Heart left ventricle (tissue), 16 donors: ENCODE data around the gene CRLF3. TPM values are rescaled to one million over a fixed set of nuclear protein-coding genes. Genes with fewer than 3 reads are reported as not detected.

ENCODE experiments used
- ATAC-seq, 4 donors: fragments of 200-7000 bp; cut with Tn5 transposase; one replicate each; pipeline ENCODE4 v1.9.1; 2020 to 2022; ENCODE audit warnings: moderate library complexity in 4 of 4, mild to moderate bottlenecking in 3 of 4, moderate number of reproducible peaks in 1 of 4
- DNase-seq, 5 donors: peaks; one replicate each; pipeline ENCODE4 v3.0.0-alpha.2; 2020
- H3K27ac ChIP-seq, 12 donors: fragments of 200-600 bp; sonication (generic) in 4 of 12; one replicate each; pipeline versions ENCODE4 v1.5.0 to v1.8.0; 2016 to 2022; ENCODE audit warnings: mild to moderate bottlenecking in 2 of 12
- H3K27me3 ChIP-seq, 9 donors: fragments of 200-600 bp; sonication (generic) in 2 of 9; one replicate each; pipeline versions ENCODE4 v1.5.1 to v1.8.0; 2016 to 2022; ENCODE audit warnings: mild to moderate bottlenecking in 3 of 9
- H3K36me3 ChIP-seq, 9 donors: fragments of 200-600 bp; sonication (generic) in 2 of 9; one replicate each; pipeline versions ENCODE4 v1.5.0 to v1.8.0; 2018 to 2022; ENCODE audit warnings: mild to moderate bottlenecking in 2 of 9
- H3K4me1 ChIP-seq, 12 donors: fragments of 200-600 bp; sonication (generic) in 4 of 12; one replicate each; pipeline versions ENCODE4 v1.5.0 to v1.8.0; 2016 to 2022; ENCODE audit warnings: mild to moderate bottlenecking in 3 of 12
- H3K4me3 ChIP-seq, 12 donors: fragments of 200-600 bp; sonication (generic) in 4 of 12; one replicate each; pipeline versions ENCODE4 v1.5.0 to v1.8.0; 2017 to 2022; ENCODE audit warnings: mild to moderate bottlenecking in 9 of 12, moderate library complexity in 4 of 12
- H3K9me3 ChIP-seq, 12 donors: fragments of 200-600 bp; sonication (generic) in 4 of 12; one replicate each; pipeline versions ENCODE4 v1.5.0 to v1.8.0; 2016 to 2022; ENCODE audit warnings: mild to moderate bottlenecking in 1 of 12
- POLR2A ChIP-seq, 2 donors: fragments of 450-650 bp; IDR thresholded peaks; one replicate each; pipeline ENCODE4 v1.6.1; 2017; ENCODE audit warnings: antibody characterized with exemption in 2 of 2, mild to moderate bottlenecking in 2 of 2, moderate library complexity in 2 of 2
- WGBS, 4 donors: extraction: QIAGEN DNeasy Blood & Tissue Kit in 2 of 4; methylation state at CpG; one replicate each; pipeline versions ENCODE4 v1.1.5 to v1.1.7; 2013 to 2018; 5-methylcytosine and 5-hydroxymethylcytosine counted together
- intact Hi-C, 10 donors: fragments of 100-400 bp; cut with DNase I; formaldehyde crosslinking; loops; one replicate each; pipeline versions ENCODE4 v1.11.1 to v1.14.2; 2022
- polyA plus RNA-seq, 2 donors: library from polyadenylated mRNA; stranded (reverse); fragments of 200-250 nt; gene quantifications; one replicate each; pipeline ENCODE4 v1.2.3, GENCODE V29; 2013
- total RNA-seq, 9 donors: library from RNA; depleted of rRNA in 2 of 9; stranded (reverse); fragments of >200 nt in 2 of 9; fragmentation: NEBNext Ultra II Directional in 3 of 9; extraction: Animal tissue kit (Norgen Biotek cat#: 25700) in 3 of 9; gene quantifications; one replicate each; pipeline versions ENCODE4 v1.1.0 to v1.2.4, GENCODE V29; 2016 to 2023
- TF ChIP-seq, protein P1 (sequence below), 12 donors: fragments of 200-600 bp; sonication (generic) in 4 of 12; IDR thresholded peaks; one replicate each; pipeline versions ENCODE4 v1.5.0 to v1.8.0; 2018 to 2022; ENCODE audit warnings: antibody characterized with exemption in 12 of 12, mild to moderate bottlenecking in 5 of 12
- donor health status: ischemic (EF 13 %, LVEDD 7.1; RV severe dilation, severe dysfunction).
- donor health status: healthy with polysubstance abuse.
- donor health status: DM: no; HTN: yes; CAD: no.
- donor health status: DM: no; HTN: no; CAD: no.
- donor health status: ischemic (EF 25% LVEDD 6.9; RV normal size, moderate dysfunction).
- donor health status: ischemic (EF 25% LVEDD 5.7; RV mildly dilated, moderate dysfunction).
- donor health status: healthy.
- donor health status: DM: yes; HTN: yes; CAD: no.
- donor health status: ischemic (EF 35%, LVEDD 5.7; RV mildly dilated, moderate dysfunction).
- donor health status: nonischemic (EF 11% LVEDD 7.7; RV severe dilation, severe dysfunction).
- donor health status: DM: yes; HTN: yes; CAD: no.
- donor health status: PGD.
- donor health status: ischemic (EF 29% LVEDD 5.4; RV normal size, mild dysfunction).
- donor health status: nonischemic (EF 23%, LVEDD 6.1; RV moderate dilation, normal function).

Gene CRLF3
- total and polyA plus RNA-seq, 11 donors = 3.0 to 12.3 (median 5.5) TPM

DNA sequence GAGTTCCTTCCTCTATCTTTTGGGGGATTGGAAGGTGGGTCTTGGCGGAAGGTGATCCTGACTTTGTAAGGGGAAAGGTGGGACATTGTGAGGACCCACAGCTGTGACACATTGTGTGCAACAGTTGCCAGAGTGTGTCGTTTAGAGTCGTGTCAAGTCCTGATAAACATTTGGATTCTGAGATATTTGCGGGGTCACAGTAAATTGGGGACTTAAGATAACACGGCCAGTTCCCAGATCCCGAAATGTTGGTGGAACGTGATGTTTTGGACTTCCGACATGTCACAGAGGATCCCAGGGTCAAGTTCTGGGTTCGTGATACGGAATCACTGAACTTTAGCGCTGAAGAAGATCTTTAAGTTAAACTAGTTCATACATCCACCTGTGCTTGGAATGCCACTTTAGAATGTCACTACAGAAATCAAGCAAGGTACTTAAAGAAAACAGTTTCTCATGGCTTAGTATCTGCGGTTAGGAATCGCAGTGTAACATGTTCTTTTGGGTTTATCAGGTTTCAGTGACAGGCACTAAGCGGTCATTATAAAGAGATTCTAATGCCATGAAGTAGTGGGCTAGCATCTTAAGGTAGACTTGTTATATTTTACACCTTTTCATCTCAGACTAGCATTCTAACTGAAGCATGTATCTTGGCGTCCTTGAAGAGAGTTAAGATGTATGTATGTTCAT, 8.1 kb upstream of the CRLF3 start:
- intact Hi-C loops = no loop called here
- 3 to 4% (median 3%) methylated on average over 15 of the region's 15 CpGs for WGBS, 4 donors
- H3K27ac ChIP-seq = peak overlapping the region in 3 of 12 donors; percentile 17 to 60 (median 18)

DNA sequence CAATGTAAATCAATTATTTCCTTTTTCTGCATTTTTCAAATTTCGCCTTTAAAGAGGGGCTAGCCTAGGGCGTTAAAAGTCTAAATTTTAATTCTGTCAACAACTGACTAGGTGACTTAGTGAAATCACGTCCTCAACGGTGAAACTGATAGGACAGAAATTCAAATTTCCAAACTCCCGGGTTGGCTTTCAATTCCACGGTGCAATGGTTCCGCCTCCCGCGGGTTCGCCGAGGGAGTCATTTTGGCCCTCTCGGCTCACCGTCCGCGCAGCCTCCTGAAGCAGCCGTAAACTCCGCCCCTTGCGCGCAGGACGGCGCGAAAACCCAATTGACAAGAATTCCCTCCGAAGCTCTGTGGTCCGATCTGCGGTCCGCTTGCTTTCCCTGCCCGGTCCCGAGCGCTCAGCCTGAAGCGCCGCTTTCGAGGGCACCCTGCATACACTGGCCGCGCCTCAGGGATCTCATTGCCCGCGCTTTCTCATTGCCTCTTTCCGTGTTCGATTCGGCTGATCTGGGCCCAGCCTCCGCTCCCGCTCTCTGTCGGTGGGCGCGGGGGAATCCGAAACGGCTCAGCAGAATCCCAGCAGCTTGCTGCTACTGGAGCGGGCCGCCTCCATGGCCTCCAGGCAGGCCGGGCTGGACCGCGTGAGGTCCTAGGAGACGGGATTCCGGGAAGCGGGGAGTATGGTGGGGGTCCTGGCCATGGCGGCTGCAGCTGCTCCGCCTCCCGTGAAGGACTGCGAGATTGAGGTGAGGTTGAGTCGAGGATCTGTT, 7.4 kb upstream of the CRLF3 start, which contains the start of gene ATAD5:
Gene ATAD5, plus strand, starts transcription at position 304 of the 775 bp plus-strand sequence. Its CDS starts 382 bp downstream, at position 686.
- Histone ChIP-seq H3K27ac (peak within 1 kb of the TSS in 7 of 12 donors; percentile 17 to 60 (median 43)), H3K36me3 (peaks cover 0 to 1% (median 0%) of the 10 kb centered on the region in 9 donors), H3K4me1 (peaks cover 0 to 17% (median 12%) of the 10 kb centered on the region in 12 donors), H3K9me3 (no peaks in the 10 kb centered on the region), H3K4me3 (peak within 1 kb of the TSS; percentile 59 to 91 (median 68)), H3K27me3 (no peaks in the 10 kb centered on the region)
- TF ChIP-seq POLR2A (IDR thresholded peaks at IDR 0.05) = no peak
- TF ChIP-seq, protein P1, sequence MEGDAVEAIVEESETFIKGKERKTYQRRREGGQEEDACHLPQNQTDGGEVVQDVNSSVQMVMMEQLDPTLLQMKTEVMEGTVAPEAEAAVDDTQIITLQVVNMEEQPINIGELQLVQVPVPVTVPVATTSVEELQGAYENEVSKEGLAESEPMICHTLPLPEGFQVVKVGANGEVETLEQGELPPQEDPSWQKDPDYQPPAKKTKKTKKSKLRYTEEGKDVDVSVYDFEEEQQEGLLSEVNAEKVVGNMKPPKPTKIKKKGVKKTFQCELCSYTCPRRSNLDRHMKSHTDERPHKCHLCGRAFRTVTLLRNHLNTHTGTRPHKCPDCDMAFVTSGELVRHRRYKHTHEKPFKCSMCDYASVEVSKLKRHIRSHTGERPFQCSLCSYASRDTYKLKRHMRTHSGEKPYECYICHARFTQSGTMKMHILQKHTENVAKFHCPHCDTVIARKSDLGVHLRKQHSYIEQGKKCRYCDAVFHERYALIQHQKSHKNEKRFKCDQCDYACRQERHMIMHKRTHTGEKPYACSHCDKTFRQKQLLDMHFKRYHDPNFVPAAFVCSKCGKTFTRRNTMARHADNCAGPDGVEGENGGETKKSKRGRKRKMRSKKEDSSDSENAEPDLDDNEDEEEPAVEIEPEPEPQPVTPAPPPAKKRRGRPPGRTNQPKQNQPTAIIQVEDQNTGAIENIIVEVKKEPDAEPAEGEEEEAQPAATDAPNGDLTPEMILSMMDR (IDR thresholded peaks at IDR 0.05) = no peak
- DNase-seq (peak; percentile 92 to 94 (median 93)), ATAC-seq (peak; percentile 97 to 99 (median 98))
- intact Hi-C loops = no loop called here
- WGBS, 4 donors = 0 to 1% (median 0%) methylated on average over 13 to 59 of the region's 59 CpGs

More for the DNA sequence above, 8.1 kb upstream of the CRLF3 start:
- no peak for TF ChIP-seq POLR2A (IDR thresholded peaks at IDR 0.05)
- TF ChIP-seq, protein P1 (IDR thresholded peaks at IDR 0.05) = no peak
- DNase-seq = no peak
- no peak for ATAC-seq
- Histone ChIP-seq H3K4me1 (peaks cover 0 to 17% (median 12%) of the 10 kb centered on the region in 12 donors), H3K4me3 (peak overlapping the region; percentile 59 to 91 (median 68)), H3K27me3 (no peaks in the 10 kb centered on the region), H3K9me3 (no peaks in the 10 kb centered on the region), H3K36me3 (peaks cover 0 to 4% (median 0%) of the 10 kb centered on the region in 9 donors)

DNA sequence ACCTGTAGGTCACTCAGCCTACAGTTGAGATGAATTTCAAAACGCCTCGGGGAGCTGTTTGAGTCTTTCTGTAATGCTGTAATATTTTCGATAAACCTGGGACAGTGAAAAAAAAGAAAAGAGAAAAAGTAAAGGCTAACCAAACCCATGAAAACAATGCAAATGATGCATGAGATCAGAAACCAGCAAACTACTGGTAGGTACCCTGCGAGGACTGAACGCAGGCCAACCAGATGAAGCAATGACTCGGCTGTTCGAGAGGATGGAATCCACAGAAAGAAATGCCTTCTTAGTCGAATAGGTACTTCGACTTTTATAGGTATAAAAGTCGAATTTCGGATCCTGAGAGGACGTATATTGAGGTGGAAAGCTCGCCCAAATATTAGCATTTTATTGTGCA, 6.8 kb upstream of the CRLF3 start:
- intact Hi-C loops = no loop called here
- peak in 2 of 4 donors; percentile 32 to 44 for ATAC-seq
- Histone ChIP-seq H3K4me3 (peak overlapping the region in 11 of 12 donors; percentile 63 to 91 (median 69)), H3K36me3 (no peaks in the 10 kb centered on the region), H3K27me3 (no peaks in the 10 kb centered on the region), H3K27ac (peak overlapping the region in 7 of 12 donors; percentile 17 to 60 (median 43)), H3K4me1 (peaks cover 0 to 17% (median 12%) of the 10 kb centered on the region in 12 donors), H3K9me3 (no peaks in the 10 kb centered on the region)
- WGBS, 4 donors = 25 to 30% (median 27%) methylated on average over 13 of the region's 13 CpGs
- TF ChIP-seq, protein P1 (IDR thresholded peaks at IDR 0.05) = no peak
- TF ChIP-seq POLR2A (IDR thresholded peaks at IDR 0.05) = no peak
- no peak for DNase-seq

DNA sequence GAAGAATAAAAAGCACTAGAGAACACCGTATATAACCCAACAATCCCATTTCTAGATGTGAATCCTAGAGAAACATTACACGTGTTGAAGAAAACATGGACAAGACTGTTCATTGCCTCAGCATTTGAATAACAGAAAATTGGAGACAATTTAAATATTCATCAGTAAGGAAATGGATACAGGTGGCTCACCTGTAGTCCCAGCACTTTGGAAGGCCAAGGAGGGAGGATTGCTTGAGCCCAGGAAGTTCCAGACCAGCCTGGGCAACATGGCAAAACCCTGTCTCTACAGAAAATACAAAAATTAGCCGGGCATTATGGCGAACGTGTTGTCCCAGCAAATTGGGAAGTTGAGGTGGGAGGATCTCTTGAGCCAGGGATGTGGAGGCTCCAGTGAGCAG, 4.5 kb upstream of the CRLF3 start:
- no peak for TF ChIP-seq POLR2A (IDR thresholded peaks at IDR 0.05)
- TF ChIP-seq, protein P1 (IDR thresholded peaks at IDR 0.05) = no peak
- Histone ChIP-seq H3K36me3 (no peaks in the 10 kb centered on the region), H3K27ac (no peak overlapping the region), H3K4me3 (no peak overlapping the region), H3K4me1 (peaks cover 0 to 28% (median 17%) of the 10 kb centered on the region in 12 donors), H3K27me3 (no peaks in the 10 kb centered on the region), H3K9me3 (no peaks in the 10 kb centered on the region)
- WGBS, 4 donors = 76 to 84% (median 80%) methylated on average over 5 of the region's 5 CpGs
- DNase-seq = no peak
- ATAC-seq = no peak
- intact Hi-C loops = no loop called here
